Lower leg skin (tissue), 4 donors: ENCODE measurements around the gene NRL. TPM values are rescaled to one million over a fixed set of nuclear protein-coding genes. Genes with fewer than 3 reads are reported as not detected.

Experiments used
- DNase-seq, 2 donors: peaks; one replicate each; pipeline ENCODE4 v3.0.0-alpha.2; 2019; ENCODE audit warnings: low spot score in 2 of 2
- H3K4me3 ChIP-seq: fragments of 200-600 bp; sonication (generic); 2 replicates; pipeline ENCODE4 v1.5.1; 2017; ENCODE audit warnings: mild to moderate bottlenecking, low read depth; ENCODE audit not compliant: poor library complexity, severe bottlenecking
- CTCF ChIP-seq, 3 donors: fragments of 450-650 bp; IDR thresholded peaks; one replicate each; pipeline ENCODE4 v1.5.1; 2016; ENCODE audit warnings: antibody characterized with exemption in 3 of 3, mild to moderate bottlenecking in 3 of 3, moderate library complexity in 2 of 3
- POLR2A ChIP-seq, 2 donors: fragments of 450-650 bp; IDR thresholded peaks; one replicate each; pipeline ENCODE4 v1.6.1; 2016 to 2017; ENCODE audit warnings: antibody characterized with exemption in 2 of 2, mild to moderate bottlenecking in 1 of 2, moderate library complexity in 1 of 2
- WGBS, 2 donors: methylation state at CpG; one replicate each; pipeline ENCODE4 v1.1.5; 2018; 5-methylcytosine and 5-hydroxymethylcytosine counted together
- intact Hi-C: fragments of 100-400 bp; cut with DNase I; formaldehyde crosslinking; loops from one replicate; pipeline ENCODE4 v1.15.0; 2023; ENCODE audit warnings: low total_unique reads
- total RNA-seq, 4 donors: library from RNA; depleted of rRNA; stranded (reverse); fragments of >200 nt; gene quantifications; one replicate each; pipeline ENCODE4 v1.1.0, GENCODE V29; 2016

Gene NRL
- total RNA-seq, 4 donors from 2014 or later = 0.52 to 2.4 (median 2.2) TPM; not detected in 1

GRCh38 chr14:24102357-24103048 lies 12.2 kb downstream of the NRL start:
- intact Hi-C loops = no loop called here
- TF ChIP-seq POLR2A (IDR thresholded peaks at IDR 0.05) (no peak), CTCF (IDR thresholded peaks at IDR 0.05) (no peak)
- 86 to 93% methylated on average over 7 of the region's 7 CpGs for WGBS, 2 donors
- H3K4me3 ChIP-seq = no peak overlapping the region
- DNase-seq = no peak

GRCh38 chr14:24100982-24101494 lies 13.7 kb downstream of the NRL start:
- TF ChIP-seq CTCF (IDR thresholded peaks at IDR 0.05) (no peak), POLR2A (IDR thresholded peaks at IDR 0.05) (no peak)

GRCh38 chr14:24100197-24100981 lies 14.4 kb downstream of the NRL start:
- intact Hi-C loops = no loop called here
- WGBS, 2 donors = 76 to 83% methylated on average over 4 of the region's 4 CpGs
- H3K4me3 ChIP-seq = no peak overlapping the region
- no peak for DNase-seq
- TF ChIP-seq CTCF (IDR thresholded peaks at IDR 0.05) (no peak), POLR2A (IDR thresholded peaks at IDR 0.05) (no peak)

More at GRCh38 chr14:24100982-24101494, 13.7 kb downstream of the NRL start:
- no peak for DNase-seq
- no peak overlapping the region for H3K4me3 ChIP-seq
- 90 to 94% methylated on average over 3 of the region's 3 CpGs for WGBS, 2 donors
- intact Hi-C loops = no loop called here

- TF ChIP-seq POLR2A (IDR thresholded peaks at IDR 0.05) = no peak
- TF ChIP-seq CTCF (IDR thresholded peaks at IDR 0.05) = no peak
- WGBS, 2 donors = 81 to 87% methylated on average over 17 of the region's 17 CpGs
- DNase-seq = no peak
- intact Hi-C loops = loop anchor here (10.0 kb wide), 1 partner anchor 84 kb away; no protein-coding TSS in a partner anchor
- no peak overlapping the region for H3K4me3 ChIP-seq
These were observed 15.6 kb downstream of the NRL start for GRCh38 chr14:24098927-24099813.

- no peak overlapping the region for H3K4me3 ChIP-seq
- TF ChIP-seq CTCF (IDR thresholded peaks at IDR 0.05) (no peak), POLR2A (IDR thresholded peaks at IDR 0.05) (no peak)
- intact Hi-C loops = loop anchor here (10.0 kb wide), 1 partner anchor 84 kb away; no protein-coding TSS in a partner anchor
- WGBS, 2 donors = 94 to 96% methylated on average over 15 to 16 of the region's 16 CpGs
- no peak for DNase-seq
These were observed 16.4 kb downstream of the NRL start for GRCh38 chr14:24098229-24098926.
